ENCODE measurements around the gene ZNF787. TPM values are rescaled to one million over a fixed set of nuclear protein-coding genes. Genes with fewer than 3 reads are reported as not detected.

ZNF787 gene
- total RNA-seq, 1 experiment from 2014 or later: 54.6 TPM

DNA sequence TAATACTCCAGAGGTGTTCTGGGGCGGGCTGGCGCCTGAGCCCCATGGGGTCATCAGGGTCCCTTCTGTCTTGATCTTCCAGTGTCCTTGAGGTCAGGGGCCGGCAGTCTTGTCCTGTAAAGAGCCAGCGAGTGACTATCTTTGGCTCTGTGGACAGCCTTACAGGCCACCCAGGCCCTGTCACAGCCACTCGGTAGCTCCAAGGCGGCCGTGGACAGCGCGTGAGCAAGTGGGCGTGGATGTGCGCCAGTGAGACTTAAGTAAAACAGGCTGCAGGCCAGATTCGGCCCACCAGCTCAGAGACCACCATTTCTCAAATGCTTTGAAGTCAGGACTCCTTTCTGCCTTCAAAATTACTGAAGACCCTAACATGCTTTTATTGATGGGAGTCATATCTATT is 23.7 kb upstream of the ZNF787 start:
- Histone ChIP-seq H3K14ac (ENCODE audit: insufficient read depth, low read length) (no peak overlapping the region), H3K79me1 (ENCODE audit: insufficient read depth, low read depth, low read length, poor library complexity, severe bottlenecking) (no peaks in the 10 kb centered on the region), H3K9me3 (ENCODE audit: control insufficient read depth, low read depth, low read length) (no peaks in the 10 kb centered on the region), H2BK15ac (ENCODE audit: low read depth, low read length) (no peak overlapping the region), H3K23me2 (ENCODE audit: insufficient read length, low read depth, low read length, poor library complexity, severe bottlenecking) (peaks cover 13% of the 10 kb centered on the region), H3K56ac (ENCODE audit: insufficient read length, low read depth, low read length) (no peak overlapping the region), H2AFZ (ENCODE audit: low read length) (no peak overlapping the region), H4K91ac (ENCODE audit: insufficient read length, low read depth, low read length) (no peak overlapping the region), H3K27me3 (ENCODE audit: insufficient read depth, low read length) (no peaks in the 10 kb centered on the region), H2BK120ac (ENCODE audit: low read depth, low read length, poor library complexity, severe bottlenecking) (no peak overlapping the region), H2BK20ac (ENCODE audit: low read depth, low read length, poor library complexity, severe bottlenecking) (no peak overlapping the region), H2AK5ac (ENCODE audit: insufficient read length, low read length) (no peak overlapping the region), H3T11ph (ENCODE audit: low read length) (no peak overlapping the region), H3K18ac (ENCODE audit: insufficient read length, low read depth, low read length) (no peak overlapping the region), H4K5ac (ENCODE audit: insufficient read length, low read depth, low read length) (no peak overlapping the region), H2BK12ac (ENCODE audit: insufficient read length, low read depth, low read length) (no peak overlapping the region), H3K27ac (ENCODE audit: insufficient read length, low read depth, low read length) (no peak overlapping the region), H4K20me1 (ENCODE audit: control insufficient read depth, insufficient read depth, insufficient read length) (peaks cover 6% of the 10 kb centered on the region), H3K4ac (ENCODE audit: low read depth, low read length) (no peak overlapping the region), H3K4me2 (ENCODE audit: insufficient read depth, insufficient read length, low read length) (no peak overlapping the region), H3K79me2 (ENCODE audit: insufficient read depth, low read length) (peaks cover 7% of the 10 kb centered on the region; the same call in 1 of the 2 replicates), H2BK5ac (ENCODE audit: insufficient read length, low read length) (no peak overlapping the region), H3K23ac (ENCODE audit: insufficient read length, low read depth, low read length) (no peak overlapping the region), H4K8ac (replicated peaks; ENCODE audit: insufficient read length, low read depth, low read length) (no peak overlapping the region), H3K4me1 (ENCODE audit: insufficient read depth, low read length) (no peaks in the 10 kb centered on the region; the same call in 1 of the 2 replicates), H3K9ac (ENCODE audit: extremely low read depth, insufficient read length, low read length) (no peak overlapping the region)
- no peaks in the 10 kb centered on the region for H3K27me3 Mint-ChIP-seq (ENCODE audit: low read depth)
- H3K9me3 Mint-ChIP-seq: no peaks in the 10 kb centered on the region
- peaks cover 11 to 15% of the 10 kb centered on the region in 2 experiments for H3K4me1 Mint-ChIP-seq
- H3K36me3 Mint-ChIP-seq (ENCODE audit: insufficient read depth in 1 of 3, low read depth in 3 of 3): peaks cover 17 to 26% (median 26%) of the 10 kb centered on the region in 3 experiments
- H3K27ac Mint-ChIP-seq: no peak overlapping the region
- TF ChIP-seq, protein P1, sequence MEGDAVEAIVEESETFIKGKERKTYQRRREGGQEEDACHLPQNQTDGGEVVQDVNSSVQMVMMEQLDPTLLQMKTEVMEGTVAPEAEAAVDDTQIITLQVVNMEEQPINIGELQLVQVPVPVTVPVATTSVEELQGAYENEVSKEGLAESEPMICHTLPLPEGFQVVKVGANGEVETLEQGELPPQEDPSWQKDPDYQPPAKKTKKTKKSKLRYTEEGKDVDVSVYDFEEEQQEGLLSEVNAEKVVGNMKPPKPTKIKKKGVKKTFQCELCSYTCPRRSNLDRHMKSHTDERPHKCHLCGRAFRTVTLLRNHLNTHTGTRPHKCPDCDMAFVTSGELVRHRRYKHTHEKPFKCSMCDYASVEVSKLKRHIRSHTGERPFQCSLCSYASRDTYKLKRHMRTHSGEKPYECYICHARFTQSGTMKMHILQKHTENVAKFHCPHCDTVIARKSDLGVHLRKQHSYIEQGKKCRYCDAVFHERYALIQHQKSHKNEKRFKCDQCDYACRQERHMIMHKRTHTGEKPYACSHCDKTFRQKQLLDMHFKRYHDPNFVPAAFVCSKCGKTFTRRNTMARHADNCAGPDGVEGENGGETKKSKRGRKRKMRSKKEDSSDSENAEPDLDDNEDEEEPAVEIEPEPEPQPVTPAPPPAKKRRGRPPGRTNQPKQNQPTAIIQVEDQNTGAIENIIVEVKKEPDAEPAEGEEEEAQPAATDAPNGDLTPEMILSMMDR (conservative IDR thresholded peaks at IDR 0.05): no peak
- no peak overlapping the region for H3K4me3 Mint-ChIP-seq
- WGBS (ENCODE audit: extremely low coverage, insufficient read length, low lambda C conversion rate): no CpG with 5 or more reads among the region's 12 CpGs
- no peak for DNase-seq
